ENCODE results near the gene ATF7. TPM values are rescaled to one million over a fixed set of nuclear protein-coding genes. Genes with fewer than 3 reads are reported as not detected.
"Not testable (repeated sequence)": the region's sequence is repeated elsewhere in the genome, so short reads cannot be mapped to it uniquely, and the experiment has no call there.

The ATF7 gene
- total RNA-seq, 4 donors from 2014 or later = 26.7 to 54.9 (median 33.3) TPM

DNA sequence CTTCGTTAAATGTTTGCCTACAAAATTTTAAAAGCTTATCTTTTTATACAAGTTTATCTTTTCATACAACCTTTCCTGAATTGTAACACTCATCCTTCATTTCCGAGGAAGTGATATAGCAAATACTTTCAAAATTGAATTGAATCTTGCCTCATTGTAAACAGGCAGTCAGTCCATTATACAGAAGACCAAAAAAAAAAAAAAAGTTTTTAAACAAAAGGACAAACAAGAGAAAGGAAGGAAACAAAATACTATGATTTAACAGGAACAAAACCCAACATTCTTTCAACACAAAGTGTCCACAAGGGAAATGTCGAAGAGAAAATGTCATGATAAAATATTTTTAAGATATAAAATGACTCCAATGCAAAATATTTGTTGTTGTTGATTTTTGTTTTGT is 8.5 kb downstream of the ATF7 start:
- WGBS, 2 donors (ENCODE audit: low coverage in 1 of 2) = 19 to 37% methylated on average over 3 of the region's 3 CpGs
- Histone ChIP-seq H3K27me3 (no peaks in the 10 kb centered on the region), H3K36me3 (peaks cover 0 to 9% of the 10 kb centered on the region in 2 donors), H3K9me3 (no peaks in the 10 kb centered on the region), H3K27ac (peak overlapping the region in 2 of 4 donors; percentile 38 to 57), H3K4me1 (peaks cover 0 to 94% (median 20%) of the 10 kb centered on the region in 3 donors), H3K4me3 (peak overlapping the region in 1 of 2 donors; percentile 29)
- no peak for ATAC-seq
- TF ChIP-seq EP300 (IDR thresholded peaks at IDR 0.05) (no peak), POLR2A (IDR thresholded peaks at IDR 0.05) (no peak), POLR2AphosphoS5 (IDR thresholded peaks at IDR 0.05) (no peak)
- TF ChIP-seq, protein P1, sequence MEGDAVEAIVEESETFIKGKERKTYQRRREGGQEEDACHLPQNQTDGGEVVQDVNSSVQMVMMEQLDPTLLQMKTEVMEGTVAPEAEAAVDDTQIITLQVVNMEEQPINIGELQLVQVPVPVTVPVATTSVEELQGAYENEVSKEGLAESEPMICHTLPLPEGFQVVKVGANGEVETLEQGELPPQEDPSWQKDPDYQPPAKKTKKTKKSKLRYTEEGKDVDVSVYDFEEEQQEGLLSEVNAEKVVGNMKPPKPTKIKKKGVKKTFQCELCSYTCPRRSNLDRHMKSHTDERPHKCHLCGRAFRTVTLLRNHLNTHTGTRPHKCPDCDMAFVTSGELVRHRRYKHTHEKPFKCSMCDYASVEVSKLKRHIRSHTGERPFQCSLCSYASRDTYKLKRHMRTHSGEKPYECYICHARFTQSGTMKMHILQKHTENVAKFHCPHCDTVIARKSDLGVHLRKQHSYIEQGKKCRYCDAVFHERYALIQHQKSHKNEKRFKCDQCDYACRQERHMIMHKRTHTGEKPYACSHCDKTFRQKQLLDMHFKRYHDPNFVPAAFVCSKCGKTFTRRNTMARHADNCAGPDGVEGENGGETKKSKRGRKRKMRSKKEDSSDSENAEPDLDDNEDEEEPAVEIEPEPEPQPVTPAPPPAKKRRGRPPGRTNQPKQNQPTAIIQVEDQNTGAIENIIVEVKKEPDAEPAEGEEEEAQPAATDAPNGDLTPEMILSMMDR (IDR thresholded peaks at IDR 0.05) = no peak

DNA sequence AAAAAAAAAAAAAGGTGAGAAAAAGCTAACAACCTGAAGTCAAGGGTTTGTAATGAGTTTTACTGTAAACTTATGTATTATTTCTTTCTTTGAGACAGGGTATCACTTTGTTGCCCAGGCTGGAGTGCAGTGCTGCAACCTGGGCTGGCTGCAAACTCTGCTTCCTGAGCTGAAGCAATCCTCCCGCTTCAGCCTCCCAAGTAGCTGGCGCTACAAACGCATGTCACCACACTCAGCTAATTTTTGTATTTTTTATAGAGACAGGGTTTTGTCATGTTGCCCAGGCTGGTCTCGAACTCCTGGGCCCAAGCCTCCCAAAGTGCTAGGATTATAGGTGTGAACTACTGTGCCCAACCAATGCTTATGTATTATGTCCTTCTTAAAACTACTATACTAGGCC is 9.2 kb downstream of the ATF7 start:
- no peak for ATAC-seq
- Histone ChIP-seq H3K36me3 (peaks cover 0 to 9% of the 10 kb centered on the region in 2 donors), H3K27me3 (no peaks in the 10 kb centered on the region), H3K4me1 (peaks cover 0 to 92% (median 16%) of the 10 kb centered on the region in 3 donors), H3K4me3 (no peak overlapping the region), H3K9me3 (no peaks in the 10 kb centered on the region), H3K27ac (peak overlapping the region in 3 of 4 donors; percentile 27 to 57 (median 38))
- 53 to 79% methylated on average over 3 to 4 of the region's 4 CpGs for WGBS, 2 donors (ENCODE audit: low coverage in 1 of 2)
- TF ChIP-seq EP300 (IDR thresholded peaks at IDR 0.05) (no peak), POLR2AphosphoS5 (IDR thresholded peaks at IDR 0.05) (no peak), POLR2A (IDR thresholded peaks at IDR 0.05) (no peak)
- TF ChIP-seq, protein P1 (IDR thresholded peaks at IDR 0.05) = no peak

DNA sequence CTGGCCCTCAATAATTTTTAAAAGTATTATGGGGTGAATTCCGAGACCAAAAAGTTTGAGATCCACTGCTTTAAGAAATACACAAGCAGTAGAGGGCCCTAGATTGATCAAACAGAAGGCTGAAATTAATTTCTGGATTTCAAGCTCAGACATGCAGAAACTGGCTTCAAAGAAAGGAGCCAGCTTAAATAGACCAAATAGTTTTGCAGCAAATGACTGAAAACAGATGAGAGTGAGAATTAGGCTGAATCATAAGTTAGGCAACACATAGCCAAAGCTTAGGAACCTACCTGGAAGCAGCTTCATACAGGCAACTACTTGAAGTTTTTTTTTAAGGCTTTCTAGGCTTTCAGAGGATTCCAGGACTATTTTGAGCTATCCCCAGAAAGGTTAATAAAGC is 12.4 kb downstream of the ATF7 start:
- 40 to 67% methylated on average over 1 of the region's 1 CpG for WGBS, 2 donors (ENCODE audit: low coverage in 1 of 2)
- Histone ChIP-seq H3K4me3 (no peak overlapping the region), H3K27ac (no peak overlapping the region), H3K36me3 (peaks cover 0 to 14% of the 10 kb centered on the region in 2 donors), H3K9me3 (no peaks in the 10 kb centered on the region), H3K4me1 (peaks cover 0 to 64% (median 11%) of the 10 kb centered on the region in 3 donors), H3K27me3 (no peaks in the 10 kb centered on the region)
- no peak for ATAC-seq
- TF ChIP-seq EP300 (IDR thresholded peaks at IDR 0.05) (no peak), POLR2AphosphoS5 (IDR thresholded peaks at IDR 0.05) (no peak), POLR2A (IDR thresholded peaks at IDR 0.05) (no peak)
- TF ChIP-seq, protein P1 (IDR thresholded peaks at IDR 0.05) = no peak

DNA sequence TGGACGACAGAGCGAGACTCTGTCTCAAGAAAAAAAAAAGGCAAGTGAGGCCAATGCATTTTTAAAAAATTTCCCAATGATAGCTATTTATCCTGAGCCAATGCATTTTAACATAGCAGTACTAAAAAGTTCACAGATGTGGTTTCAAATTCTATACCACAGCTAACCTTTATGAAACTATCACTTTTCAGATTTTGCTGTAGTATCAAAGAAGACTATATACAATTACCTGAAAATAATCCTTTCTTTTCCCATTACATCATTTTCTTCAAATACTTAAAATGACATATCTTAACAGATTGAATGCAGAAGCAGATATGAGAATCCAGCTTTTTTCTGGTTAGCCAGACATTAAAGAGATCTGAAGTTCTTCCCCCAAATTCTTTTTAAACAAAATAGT is 13.2 kb downstream of the ATF7 start:
- no peaks in the 10 kb centered on the region for H3K27me3 ChIP-seq
- no peaks in the 10 kb centered on the region for H3K9me3 ChIP-seq
- no peak overlapping the region for H3K27ac ChIP-seq
- TF ChIP-seq, protein P1 (IDR thresholded peaks at IDR 0.05) = no peak
- no peak for TF ChIP-seq POLR2A (IDR thresholded peaks at IDR 0.05)
- ATAC-seq = no peak
- 20 to 37% methylated on average over 1 to 2 of the region's 2 CpGs for WGBS, 2 donors (ENCODE audit: low coverage in 1 of 2)
- H3K36me3 ChIP-seq = peaks cover 0 to 17% of the 10 kb centered on the region in 2 donors
- H3K4me1 ChIP-seq = peaks cover 0 to 56% (median 11%) of the 10 kb centered on the region in 3 donors
- no peak overlapping the region for H3K4me3 ChIP-seq

DNA sequence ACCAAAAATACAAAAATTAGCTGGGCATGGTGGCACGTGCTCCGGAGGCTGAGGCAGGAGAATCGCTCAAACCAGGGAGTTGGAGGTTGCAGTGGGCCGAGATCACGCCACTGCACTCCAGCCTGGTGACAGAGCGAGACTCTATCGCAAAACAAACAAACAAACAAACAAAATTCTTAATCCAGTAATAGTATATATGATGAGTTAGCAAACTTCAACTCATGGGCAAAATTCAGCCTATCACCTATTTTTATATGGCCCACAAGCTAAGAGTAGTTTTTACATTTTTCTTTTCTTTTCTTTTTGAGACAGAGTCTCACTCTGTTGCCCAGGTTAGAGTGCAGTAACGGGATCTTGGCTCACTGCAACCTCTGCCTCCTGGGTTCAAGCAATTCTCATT is 14.9 kb downstream of the ATF7 start:
- no peak for ATAC-seq
- Histone ChIP-seq H3K36me3 (peaks cover 0 to 17% of the 10 kb centered on the region in 2 donors), H3K4me1 (peaks cover 0 to 39% (median 0%) of the 10 kb centered on the region in 3 donors), H3K27me3 (no peaks in the 10 kb centered on the region), H3K9me3 (no peaks in the 10 kb centered on the region), H3K27ac (no peak overlapping the region), H3K4me3 (no peak overlapping the region)
- WGBS, 2 donors (ENCODE audit: low coverage in 1 of 2) = 94 to 96% methylated on average over 2 to 8 of the region's 8 CpGs
- TF ChIP-seq, protein P1 (IDR thresholded peaks at IDR 0.05) = no peak
- TF ChIP-seq POLR2AphosphoS5 (IDR thresholded peaks at IDR 0.05) (no peak), EP300 (IDR thresholded peaks at IDR 0.05) (no peak), POLR2A (IDR thresholded peaks at IDR 0.05) (no peak)

DNA sequence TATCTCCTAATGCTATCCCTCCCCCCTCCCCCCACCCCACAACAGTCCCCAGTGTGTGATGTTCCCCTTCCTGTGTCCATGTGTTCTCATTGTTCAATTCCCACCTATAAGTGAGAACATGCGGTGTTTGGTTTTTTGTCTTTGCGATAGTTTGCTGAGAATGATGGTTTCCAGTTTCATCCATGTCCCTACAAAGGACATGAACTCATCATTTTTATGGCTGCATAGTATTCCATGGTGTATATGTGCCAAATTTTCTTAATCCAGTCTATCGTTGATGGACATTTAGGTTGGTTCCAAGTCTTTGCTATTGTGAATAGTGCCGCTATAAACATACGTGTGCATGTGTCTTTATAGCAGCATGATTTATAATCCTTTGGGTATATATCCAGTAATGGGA is 19.5 kb downstream of the ATF7 start:
- H3K9me3 ChIP-seq, H3K27ac ChIP-seq, H3K36me3 ChIP-seq, H3K4me3 ChIP-seq, ATAC-seq, H3K27me3 ChIP-seq: not testable (repeated sequence)
- peaks cover 8 to 34% (median 20%) of the 10 kb centered on the region in 3 donors for H3K4me1 ChIP-seq
- 90 to 97% methylated on average over 2 to 3 of the region's 5 CpGs for WGBS, 2 donors (ENCODE audit: low coverage in 1 of 2)
